Stimulated activated CD4-positive, alpha-beta T cell treated with anti-CD3 and anti-CD28 coated beads, Interleukin-2, amount 100 ng/mL, for 24 hours (primary cell): Measurements from ENCODE around the gene ZBED1.
A peak's percentile ranks its signal among the peaks of the same experiment; 100 is the strongest.
"Not testable (repeated sequence)": the region's sequence is repeated elsewhere in the genome, so short reads cannot be mapped to it uniquely, and the experiment has no call there.

ENCODE experiments used
- DNase-seq, 2 donors: peaks; one replicate each; pipeline ENCODE4 v3.0.0-alpha.2; 2020

ZBED1 gene

DNA sequence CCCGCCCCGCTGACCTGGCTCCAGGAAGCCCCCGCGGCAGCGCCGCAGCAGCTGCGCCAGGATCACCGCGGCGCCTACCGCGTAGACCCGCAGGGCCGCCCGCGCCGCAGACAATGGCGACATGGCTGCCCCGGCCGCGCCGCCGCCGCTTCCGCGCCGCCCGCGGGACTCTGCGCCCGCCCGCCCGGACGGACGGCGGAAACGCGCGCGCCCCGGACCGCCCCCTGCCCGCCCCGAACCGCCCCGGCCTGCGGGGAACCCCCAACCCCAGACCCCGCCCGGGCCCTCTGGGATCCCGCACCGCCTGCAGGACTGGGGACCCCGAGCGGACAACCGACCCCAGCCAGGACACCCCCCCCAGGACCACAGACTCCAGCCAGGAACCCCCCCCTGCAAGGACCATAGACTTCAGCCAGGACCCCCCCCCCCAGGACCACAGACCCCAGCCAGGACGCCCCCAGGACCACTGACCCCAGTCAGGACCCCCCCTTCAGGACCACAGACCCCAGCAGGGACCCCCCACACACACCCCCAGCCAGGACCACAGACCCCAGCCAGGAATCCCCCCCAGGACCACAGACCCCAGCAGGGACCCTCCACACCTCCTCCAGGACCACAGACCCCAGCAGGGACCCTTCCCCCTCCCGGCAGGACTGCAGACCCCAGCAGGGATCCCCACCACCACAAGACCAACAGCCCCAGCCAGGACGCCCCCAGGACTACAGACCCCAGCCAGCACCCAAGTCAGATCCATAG, at the start of gene ZBED1, which contains the start of gene DHRSX:
Gene ZBED1 (minus strand): TSS at position 174 of the 756 bp plus-strand sequence. CDS start 10,257 bp downstream, outside the sequence.
Gene DHRSX (minus strand): TSS at position 174 of the 756 bp plus-strand sequence. CDS start 51 bp downstream, at position 123.
- peak; percentile 58 to 71 for DNase-seq

DNA sequence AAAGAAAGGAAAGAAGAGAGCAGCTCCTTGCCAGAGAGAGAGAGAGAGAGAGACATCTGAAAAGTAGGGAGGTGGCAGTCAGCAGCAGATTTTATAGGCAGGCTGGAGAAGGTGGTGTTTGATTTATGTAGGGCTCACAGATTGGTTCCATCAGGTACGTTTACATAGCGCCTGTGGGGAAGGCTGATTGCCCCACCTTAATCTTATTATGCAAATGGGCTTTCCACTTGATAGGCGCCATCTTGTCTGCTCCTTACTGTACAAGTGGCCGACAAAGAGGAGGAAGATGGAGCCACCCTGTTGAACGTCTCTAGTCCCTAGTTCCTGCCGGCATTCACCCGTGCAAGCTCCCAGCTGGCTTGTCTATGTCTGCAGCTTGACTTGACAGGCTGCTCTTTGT, 49.1 kb upstream of the ZBED1 start:
- no peak for DNase-seq

GRCh38 chrX:2548711-2549423, 48.1 kb upstream of the ZBED1 start:
- DNase-seq = no peak

DNA sequence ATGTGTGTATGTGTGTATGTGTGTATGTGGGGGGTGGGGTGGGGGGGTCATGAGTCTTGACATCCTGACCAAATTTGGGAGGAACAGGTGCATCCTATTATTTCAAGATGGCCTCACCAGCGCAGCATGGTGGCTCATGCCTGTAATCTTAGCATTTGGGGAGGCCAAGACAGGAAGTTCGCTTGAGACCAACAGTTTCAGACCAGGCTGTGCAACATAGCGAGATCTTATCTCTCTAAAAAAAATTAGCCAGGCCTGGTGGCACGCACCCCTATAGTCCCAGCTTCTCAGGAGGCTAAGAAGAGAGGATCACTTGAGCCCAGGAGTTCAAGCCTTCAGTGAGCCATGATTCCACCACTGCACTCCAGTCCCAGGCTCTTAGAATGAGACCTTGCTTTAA, 47.0 kb upstream of the ZBED1 start:
- DNase-seq = no peak

- no peak for DNase-seq
Measured at GRCh38 chrX:2546496-2546895, 45.7 kb upstream of the ZBED1 start.

- DNase-seq = no peak
Measured at GRCh38 chrX:2545144-2545543, 44.4 kb upstream of the ZBED1 start.

GRCh38 chrX:2542826-2543521, 42.2 kb upstream of the ZBED1 start:
- no peak for DNase-seq

DNA sequence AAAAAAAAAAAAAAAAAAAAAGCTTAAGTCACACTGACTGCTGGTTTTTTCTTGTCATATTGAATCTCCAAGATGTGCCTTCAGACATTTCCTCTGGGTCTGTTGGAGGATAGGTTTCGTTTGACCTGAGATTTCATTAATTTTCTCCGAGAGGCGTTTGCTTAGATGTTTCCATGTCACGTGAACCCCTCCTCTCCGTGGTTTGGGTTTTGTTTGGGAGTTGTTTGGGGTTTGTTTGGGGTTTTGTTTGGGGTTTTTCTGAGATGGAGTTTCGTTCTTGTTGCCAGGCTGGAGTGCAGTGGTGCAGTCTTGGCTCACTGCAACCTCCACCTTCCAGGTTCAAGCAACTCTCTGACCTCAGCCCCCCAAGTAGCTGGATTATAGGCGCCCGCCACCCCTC, 40.8 kb upstream of the ZBED1 start:
- DNase-seq = no peak

GRCh38 chrX:2540426-2540947, 39.7 kb upstream of the ZBED1 start:
- DNase-seq = no peak

- DNase-seq = no peak
Measured at GRCh38 chrX:2539586-2539985, 38.8 kb upstream of the ZBED1 start.

GRCh38 chrX:2538031-2538757, 37.4 kb upstream of the ZBED1 start:
- DNase-seq = no peak

- DNase-seq = no peak
Measured at GRCh38 chrX:2536974-2537373, 36.2 kb upstream of the ZBED1 start.

DNA sequence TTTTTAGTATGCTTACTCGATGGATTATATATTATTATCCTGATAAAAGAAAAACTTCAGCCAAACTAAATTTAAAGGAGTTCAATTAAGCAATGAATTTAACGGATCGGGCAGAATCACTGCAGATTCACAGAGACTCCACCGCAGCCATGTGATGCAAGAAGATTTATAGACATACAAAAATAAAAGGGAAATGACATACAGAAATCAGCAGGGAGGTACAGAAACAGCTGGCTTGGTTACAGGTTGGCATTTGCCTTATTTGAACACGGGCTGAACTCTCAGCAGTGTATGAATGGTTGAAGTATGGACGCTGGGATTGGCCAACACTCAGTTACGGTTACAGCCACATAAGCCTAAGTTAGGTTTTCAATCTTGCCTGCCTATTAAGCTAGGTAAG, 35.4 kb upstream of the ZBED1 start:
- no peak for DNase-seq

DNA sequence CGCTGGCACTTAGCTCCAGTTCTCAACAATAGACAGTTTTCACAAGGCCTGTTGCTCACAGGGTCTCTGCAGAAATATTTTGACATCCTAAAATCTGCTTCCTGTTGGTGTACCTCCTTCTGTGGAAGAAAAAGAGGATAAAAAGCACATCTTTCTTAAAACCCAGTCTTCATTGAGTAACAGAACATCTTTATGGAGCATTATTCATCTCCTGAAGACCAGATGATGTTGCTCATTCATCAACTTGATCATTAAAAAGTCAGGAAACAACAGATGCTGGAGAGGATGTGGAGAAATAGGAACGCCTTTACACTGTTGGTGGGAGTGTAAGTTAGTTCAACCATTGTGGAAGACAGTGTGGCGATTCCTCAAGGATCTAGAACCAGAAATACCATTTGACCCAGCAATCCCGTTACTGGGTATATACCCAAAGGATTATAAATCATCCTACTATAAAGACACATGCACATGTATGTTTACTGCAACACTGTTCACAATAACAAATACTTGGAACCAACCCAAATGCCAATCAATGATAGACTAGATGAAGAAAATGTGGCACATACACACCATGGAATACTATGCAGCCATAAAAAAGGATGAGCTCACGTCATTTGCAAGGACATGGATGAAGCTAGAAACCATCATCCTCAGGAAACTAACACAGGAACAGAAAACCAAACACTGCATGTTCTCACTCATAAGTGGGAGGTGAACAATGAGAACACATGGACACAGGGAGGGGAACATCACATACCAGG, 33.7 kb upstream of the ZBED1 start:
- not testable (repeated sequence) for DNase-seq

DNA sequence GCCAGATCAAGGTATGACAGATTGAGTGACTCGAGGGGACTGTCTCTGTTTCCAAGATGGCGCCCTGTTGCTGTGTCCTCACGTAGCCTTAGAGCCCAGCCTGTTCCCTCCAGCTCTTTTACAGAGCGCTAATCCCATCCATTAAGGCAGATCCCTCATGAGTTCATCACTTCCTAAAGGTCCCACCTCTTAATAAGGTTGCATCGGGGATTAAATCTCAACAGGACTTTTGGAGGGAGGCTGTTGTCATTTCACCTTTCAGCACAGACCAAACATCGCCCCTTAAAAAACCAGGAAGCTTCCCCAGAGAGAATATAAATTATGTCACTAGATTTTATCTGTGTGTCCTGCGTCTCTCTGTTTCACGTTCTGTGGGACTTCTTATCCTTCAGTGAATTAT, 32.6 kb upstream of the ZBED1 start:
- DNase-seq = no peak

- DNase-seq = no peak
Measured at GRCh38 chrX:2526390-2526789, 25.6 kb upstream of the ZBED1 start.

- no peak for DNase-seq
Measured at GRCh38 chrX:2523911-2524310, 23.1 kb upstream of the ZBED1 start.

DNA sequence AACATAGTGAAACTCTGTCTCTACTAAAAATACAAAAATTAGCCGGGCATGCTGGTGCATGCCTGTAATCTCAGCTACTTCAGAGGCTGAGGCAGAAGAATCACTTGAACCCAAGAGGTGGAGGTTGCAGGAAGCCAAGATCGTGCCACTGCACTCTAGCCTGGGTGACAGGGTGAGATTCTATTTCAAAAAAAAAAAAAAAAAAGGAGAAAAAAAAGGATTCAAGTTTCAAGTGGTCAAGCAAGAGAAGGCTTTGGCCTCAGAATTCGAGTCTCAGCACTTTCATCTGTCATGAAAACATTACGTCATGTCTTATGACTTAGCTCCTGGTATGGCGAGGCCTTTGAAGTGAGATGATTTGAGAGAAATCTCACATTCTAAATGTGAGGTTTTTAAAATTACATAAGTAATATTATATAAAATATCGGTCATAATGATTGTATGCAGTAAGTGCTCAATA, 21.2 kb upstream of the ZBED1 start:
- no peak for DNase-seq

GRCh38 chrX:2521092-2521926, 20.5 kb upstream of the ZBED1 start:
- DNase-seq = no peak

- DNase-seq = no peak
Measured at GRCh38 chrX:2520539-2520938, 19.8 kb upstream of the ZBED1 start.

- DNase-seq = not testable (repeated sequence)
Measured at GRCh38 chrX:2519638-2520037, 18.9 kb upstream of the ZBED1 start.
